Prostate gland (tissue), 2 donors: ENCODE measurements around the gene DCC. TPM values are rescaled to one million over a fixed set of nuclear protein-coding genes. Genes with fewer than 3 reads are reported as not detected.

ENCODE experiments used
- DNase-seq: peaks from one replicate; pipeline ENCODE4 v3.0.0-alpha.2; 2019; ENCODE audit warnings: low spot score
- H3K27ac ChIP-seq, 2 donors: fragments of 200-600 bp; sonication (generic); 2 replicates each; pipeline ENCODE4 v1.5.1; 2017 to 2019
- H3K27me3 ChIP-seq: fragments of 200-600 bp; sonication (generic); replicated peaks from 2 replicates; pipeline ENCODE4 v1.5.1; 2019; ENCODE audit not compliant: insufficient read depth
- H3K36me3 ChIP-seq, 2 donors: fragments of 200-600 bp; sonication (generic); 1 replicate in 1 of 2; 2 replicates in 1 of 2; pipeline versions ENCODE4 v1.5.1 to v1.8.1; 2017 to 2019
- H3K4me1 ChIP-seq: fragments of 200-600 bp; sonication (generic); replicated peaks from 2 replicates; pipeline ENCODE4 v1.5.1; 2019
- H3K4me3 ChIP-seq, 2 donors: fragments of 200-600 bp; sonication (generic); 2 replicates each; pipeline ENCODE4 v1.5.1; 2017 to 2019
- H3K9me3 ChIP-seq: fragments of 200-600 bp; sonication (generic); 2 replicates; pipeline ENCODE4 v1.5.1; 2017
- CTCF ChIP-seq, 4 experiments: fragments of 200-600 bp in 2 of 4; fragments of 450-650 bp in 2 of 4; sonication (generic) in 2 of 4; IDR thresholded peaks; 1 replicate in 3 of 4; 2 replicates in 1 of 4; pipeline ENCODE4 v1.5.1; 2016 to 2019; ENCODE audit warnings: antibody characterized with exemption in 4 of 4, mild to moderate bottlenecking in 2 of 4, moderate library complexity in 2 of 4
- POLR2A ChIP-seq: fragments of 450-650 bp; IDR thresholded peaks from one replicate; pipeline ENCODE4 v1.6.1; 2016; ENCODE audit warnings: antibody characterized with exemption, mild to moderate bottlenecking
- POLR2AphosphoS5 ChIP-seq: sonication (generic); formaldehyde crosslinking; IDR thresholded peaks from one replicate; pipeline ENCODE4 v1.6.1; 2017; ENCODE audit warnings: antibody characterized with exemption
- WGBS: methylation state at CpG from one replicate; pipeline ENCODE4 v1.1.5; 2018; 5-methylcytosine and 5-hydroxymethylcytosine counted together
- intact Hi-C: fragments of 100-400 bp; cut with DNase I; formaldehyde crosslinking; loops from one replicate; pipeline ENCODE4 v1.14.2; 2022
- total RNA-seq, 2 donors: library from RNA; depleted of rRNA; stranded (reverse); fragments of >200 nt; gene quantifications; one replicate each; pipeline ENCODE4 v1.1.0, GENCODE V29; 2016

DCC gene
- total RNA-seq, 2 donors from 2014 or later = 0.55 to 3.7 TPM

- no peaks in the 10 kb centered on the region for H3K36me3 ChIP-seq
- H3K4me3 ChIP-seq = no peak overlapping the region
- DNase-seq = no peak
- no peak overlapping the region for H3K27ac ChIP-seq
- TF ChIP-seq POLR2A (no peak), POLR2AphosphoS5 (no peak), CTCF (IDR thresholded peaks at IDR 0.05) (no peak)
- no peaks in the 10 kb centered on the region for H3K4me1 ChIP-seq
- intact Hi-C loops = no loop called here
- H3K9me3 ChIP-seq = no peaks in the 10 kb centered on the region
- H3K27me3 ChIP-seq = no peaks in the 10 kb centered on the region
- WGBS = 93% methylated on average over 1 of the region's 1 CpG
Observed at GRCh38 chr18:52822160-52822559, 482.2 kb downstream of the DCC start.

GRCh38 chr18:52824126-52824525 lies 484.1 kb downstream of the DCC start:
- 69% methylated on average over 3 of the region's 3 CpGs for WGBS
- H3K27ac ChIP-seq = no peak overlapping the region
- H3K27me3 ChIP-seq = no peaks in the 10 kb centered on the region
- no peak overlapping the region for H3K4me3 ChIP-seq
- intact Hi-C loops = no loop called here
- DNase-seq = no peak
- H3K36me3 ChIP-seq = no peaks in the 10 kb centered on the region
- TF ChIP-seq POLR2A (no peak), POLR2AphosphoS5 (no peak), CTCF (IDR thresholded peaks at IDR 0.05) (no peak)
- no peaks in the 10 kb centered on the region for H3K9me3 ChIP-seq
- H3K4me1 ChIP-seq = no peaks in the 10 kb centered on the region

GRCh38 chr18:52826994-52827393 lies 487.0 kb downstream of the DCC start:
- 90% methylated on average over 3 of the region's 3 CpGs for whole genome bisulfite sequencing
- TF ChIP-seq POLR2AphosphoS5 (no peak), CTCF (IDR thresholded peaks at IDR 0.05) (no peak), POLR2A (no peak)
- Histone ChIP-seq H3K27ac (no peak overlapping the region), H3K36me3 (no peaks in the 10 kb centered on the region), H3K4me3 (no peak overlapping the region), H3K9me3 (no peaks in the 10 kb centered on the region), H3K4me1 (no peaks in the 10 kb centered on the region), H3K27me3 (no peaks in the 10 kb centered on the region)
- intact Hi-C loops = no loop called here
- DNase-seq = no peak

- Histone ChIP-seq H3K27ac (no peak overlapping the region), H3K4me3 (no peak overlapping the region), H3K27me3 (no peaks in the 10 kb centered on the region), H3K4me1 (no peaks in the 10 kb centered on the region), H3K36me3 (no peaks in the 10 kb centered on the region), H3K9me3 (no peaks in the 10 kb centered on the region)
- DNase-seq = no peak
- TF ChIP-seq CTCF (IDR thresholded peaks at IDR 0.05) = no peak
- TF ChIP-seq POLR2A = no peak
- intact Hi-C loops = no loop called here
Observed at GRCh38 chr18:52829320-52829719, 489.3 kb downstream of the DCC start.

- no peak overlapping the region for H3K4me3 ChIP-seq
- WGBS = 74% methylated on average over 4 of the region's 4 CpGs
- TF ChIP-seq POLR2A (no peak), POLR2AphosphoS5 (no peak), CTCF (IDR thresholded peaks at IDR 0.05) (no peak)
- H3K27me3 ChIP-seq = no peaks in the 10 kb centered on the region
- H3K4me1 ChIP-seq = no peaks in the 10 kb centered on the region
- no peak for DNase-seq
- no peak overlapping the region for H3K27ac ChIP-seq
- H3K9me3 ChIP-seq = no peaks in the 10 kb centered on the region
- H3K36me3 ChIP-seq = no peaks in the 10 kb centered on the region
- intact Hi-C loops = no loop called here
Observed at GRCh38 chr18:52829876-52830405, 489.9 kb downstream of the DCC start.
